Thyroid gland (tissue), 4 donors: ENCODE results near the gene SLC4A8. TPM values are rescaled to one million over a fixed set of nuclear protein-coding genes. Genes with fewer than 3 reads are reported as not detected.
"Not testable (repeated sequence)": the region's sequence is repeated elsewhere in the genome, so short reads cannot be mapped to it uniquely, and the experiment has no call there.

Experiments used
- DNase-seq, 2 donors: peaks; one replicate each; pipeline ENCODE4 v3.0.0-alpha.2; 2019
- H3K27ac ChIP-seq, 3 donors: fragments of 200-600 bp; sonication (generic); 1 replicate in 2 of 3; 2 replicates in 1 of 3; pipeline ENCODE4 v1.5.1; 2016 to 2019; ENCODE audit warnings: mild to moderate bottlenecking in 1 of 3, moderate library complexity in 1 of 3
- H3K27me3 ChIP-seq: fragments of 200-600 bp; sonication (generic); one replicate; pipeline ENCODE4 v1.5.1; 2019
- H3K36me3 ChIP-seq, 2 donors: fragments of 200-600 bp; sonication (generic); one replicate each; pipeline ENCODE4 v1.5.1; 2016 to 2019
- H3K4me1 ChIP-seq, 2 donors: fragments of 200-600 bp; sonication (generic); one replicate each; pipeline ENCODE4 v1.5.1; 2017 to 2019
- H3K4me3 ChIP-seq, 3 donors: fragments of 200-600 bp; sonication (generic); replicated peaks in 1 of 3; 1 replicate in 2 of 3; 2 replicates in 1 of 3; pipeline ENCODE4 v1.5.1; 2016; ENCODE audit warnings: mild to moderate bottlenecking in 1 of 3
- H3K9me3 ChIP-seq: fragments of 200-600 bp; sonication (generic); one replicate; pipeline ENCODE4 v1.5.1; 2017
- POLR2A ChIP-seq, 2 donors: fragments of 450-650 bp; IDR thresholded peaks; one replicate each; pipeline ENCODE4 v1.6.1; 2017; ENCODE audit warnings: antibody characterized with exemption in 2 of 2, mild to moderate bottlenecking in 2 of 2, moderate library complexity in 1 of 2
- WGBS, 2 donors: methylation state at CpG; one replicate each; pipeline ENCODE4 v1.1.5; 2017; 5-methylcytosine and 5-hydroxymethylcytosine counted together
- intact Hi-C: fragments of 100-400 bp; cut with DNase I; formaldehyde crosslinking; loops from one replicate; pipeline ENCODE4 v1.15.1; 2023
- total RNA-seq, 4 donors: library from RNA; depleted of rRNA; stranded (reverse); fragments of >200 nt; gene quantifications; one replicate each; pipeline ENCODE4 v1.2.3, GENCODE V29; 2016
- TF ChIP-seq, protein P1 (sequence below), 6 experiments: fragments of 200-600 bp in 3 of 6; fragments of 450-650 bp in 3 of 6; sonication (generic) in 3 of 6; IDR thresholded peaks; one replicate each; pipeline ENCODE4 v1.5.1; 2016 to 2019; ENCODE audit warnings: antibody characterized with exemption in 6 of 6, mild to moderate bottlenecking in 2 of 6, inconsistent platforms in 1 of 6, moderate library complexity in 1 of 6

SLC4A8 gene
- total RNA-seq, 4 donors from 2014 or later: 0.33 to 1.5 (median 0.62) TPM

DNA sequence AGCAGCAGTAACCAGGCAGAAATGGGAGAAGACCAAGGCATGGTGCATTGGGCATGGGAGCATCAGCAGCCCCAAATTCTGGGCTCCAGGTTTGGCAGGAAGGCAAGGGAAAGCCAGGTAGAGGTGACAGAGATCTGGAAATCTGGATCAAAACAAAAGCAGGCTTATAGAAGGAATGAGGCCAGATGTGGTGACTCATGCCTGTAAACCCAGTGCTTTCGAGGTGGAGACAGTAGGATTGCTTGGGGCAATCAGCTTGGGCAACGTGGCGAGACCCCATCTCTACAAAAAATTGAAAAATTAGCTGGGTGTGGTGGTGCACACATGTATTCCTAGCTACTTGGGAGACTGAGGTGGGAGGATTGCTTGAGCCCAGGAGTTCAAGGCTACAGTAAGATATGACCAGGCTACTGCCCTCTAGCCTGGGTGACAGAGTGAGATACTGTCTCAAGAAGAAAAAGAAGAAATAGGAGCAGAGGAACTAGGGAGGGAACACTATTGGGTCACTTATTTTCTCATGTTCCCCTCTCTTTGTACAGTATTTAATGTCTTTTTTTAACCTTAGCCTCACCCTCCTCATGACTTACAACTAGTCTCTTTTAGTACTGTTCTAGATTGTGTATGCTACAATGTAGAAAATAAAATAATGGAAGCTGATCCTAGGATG, 25.1 kb downstream of the SLC4A8 start:
- H3K4me1 ChIP-seq: no peaks in the 10 kb centered on the region
- H3K36me3 ChIP-seq: no peaks in the 10 kb centered on the region
- no peaks in the 10 kb centered on the region for H3K27me3 ChIP-seq
- intact Hi-C loops: no loop called here
- no peak for TF ChIP-seq POLR2A (IDR thresholded peaks at IDR 0.05)
- TF ChIP-seq, protein P1, sequence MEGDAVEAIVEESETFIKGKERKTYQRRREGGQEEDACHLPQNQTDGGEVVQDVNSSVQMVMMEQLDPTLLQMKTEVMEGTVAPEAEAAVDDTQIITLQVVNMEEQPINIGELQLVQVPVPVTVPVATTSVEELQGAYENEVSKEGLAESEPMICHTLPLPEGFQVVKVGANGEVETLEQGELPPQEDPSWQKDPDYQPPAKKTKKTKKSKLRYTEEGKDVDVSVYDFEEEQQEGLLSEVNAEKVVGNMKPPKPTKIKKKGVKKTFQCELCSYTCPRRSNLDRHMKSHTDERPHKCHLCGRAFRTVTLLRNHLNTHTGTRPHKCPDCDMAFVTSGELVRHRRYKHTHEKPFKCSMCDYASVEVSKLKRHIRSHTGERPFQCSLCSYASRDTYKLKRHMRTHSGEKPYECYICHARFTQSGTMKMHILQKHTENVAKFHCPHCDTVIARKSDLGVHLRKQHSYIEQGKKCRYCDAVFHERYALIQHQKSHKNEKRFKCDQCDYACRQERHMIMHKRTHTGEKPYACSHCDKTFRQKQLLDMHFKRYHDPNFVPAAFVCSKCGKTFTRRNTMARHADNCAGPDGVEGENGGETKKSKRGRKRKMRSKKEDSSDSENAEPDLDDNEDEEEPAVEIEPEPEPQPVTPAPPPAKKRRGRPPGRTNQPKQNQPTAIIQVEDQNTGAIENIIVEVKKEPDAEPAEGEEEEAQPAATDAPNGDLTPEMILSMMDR (IDR thresholded peaks at IDR 0.05): no peak
- no peak overlapping the region for H3K4me3 ChIP-seq
- DNase-seq: no peak
- 93 to 95% methylated on average over 3 of the region's 3 CpGs for WGBS, 2 donors
- no peaks in the 10 kb centered on the region for H3K9me3 ChIP-seq
- no peak overlapping the region for H3K27ac ChIP-seq

GRCh38 chr12:51450333-51450732, 25.7 kb downstream of the SLC4A8 start:
- 57 to 69% methylated on average over 1 of the region's 1 CpG for WGBS, 2 donors
- H3K27ac ChIP-seq: no peak overlapping the region
- no peaks in the 10 kb centered on the region for H3K4me1 ChIP-seq
- DNase-seq: no peak
- no peak overlapping the region for H3K4me3 ChIP-seq
- no peaks in the 10 kb centered on the region for H3K9me3 ChIP-seq
- TF ChIP-seq POLR2A (IDR thresholded peaks at IDR 0.05): no peak
- TF ChIP-seq, protein P1 (IDR thresholded peaks at IDR 0.05): no peak
- H3K27me3 ChIP-seq: no peaks in the 10 kb centered on the region
- intact Hi-C loops: no loop called here
- no peaks in the 10 kb centered on the region for H3K36me3 ChIP-seq

DNA sequence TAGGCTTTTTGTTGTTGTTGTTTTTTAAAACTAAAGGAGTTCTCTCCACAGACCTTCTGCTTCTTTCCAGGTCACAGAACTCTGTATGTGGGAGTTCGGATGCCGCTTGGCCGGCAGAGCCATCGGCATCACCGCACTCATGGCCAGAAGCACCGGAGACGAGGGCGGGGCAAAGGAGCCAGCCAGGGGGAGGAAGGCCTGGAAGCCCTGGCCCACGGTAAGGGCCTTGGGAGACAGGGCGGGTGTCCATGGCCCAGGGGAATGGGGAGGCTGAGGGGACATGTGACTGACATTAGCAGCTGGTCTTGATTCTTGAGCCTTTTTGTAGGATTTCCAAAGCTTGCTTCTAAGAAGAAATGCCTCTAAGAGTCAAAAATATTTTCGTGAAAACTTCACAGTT, 26.2 kb downstream of the SLC4A8 start:
- Histone ChIP-seq H3K4me3 (no peak overlapping the region), H3K27me3 (no peaks in the 10 kb centered on the region), H3K9me3 (no peaks in the 10 kb centered on the region), H3K27ac (no peak overlapping the region), H3K4me1 (no peaks in the 10 kb centered on the region), H3K36me3 (no peaks in the 10 kb centered on the region)
- WGBS, 2 donors: 77 to 84% methylated on average over 11 of the region's 11 CpGs
- intact Hi-C loops: no loop called here
- peak; percentile 4 to 5 for DNase-seq
- TF ChIP-seq POLR2A (IDR thresholded peaks at IDR 0.05): no peak
- TF ChIP-seq, protein P1 (IDR thresholded peaks at IDR 0.05): no peak

GRCh38 chr12:51454016-51454415, 29.4 kb downstream of the SLC4A8 start:
- H3K27me3 ChIP-seq, DNase-seq, H3K4me1 ChIP-seq, H3K9me3 ChIP-seq, H3K36me3 ChIP-seq, H3K27ac ChIP-seq, intact Hi-C loops, H3K4me3 ChIP-seq: not testable (repeated sequence)
- 66 to 84% methylated on average over 7 of the region's 7 CpGs for WGBS, 2 donors

DNA sequence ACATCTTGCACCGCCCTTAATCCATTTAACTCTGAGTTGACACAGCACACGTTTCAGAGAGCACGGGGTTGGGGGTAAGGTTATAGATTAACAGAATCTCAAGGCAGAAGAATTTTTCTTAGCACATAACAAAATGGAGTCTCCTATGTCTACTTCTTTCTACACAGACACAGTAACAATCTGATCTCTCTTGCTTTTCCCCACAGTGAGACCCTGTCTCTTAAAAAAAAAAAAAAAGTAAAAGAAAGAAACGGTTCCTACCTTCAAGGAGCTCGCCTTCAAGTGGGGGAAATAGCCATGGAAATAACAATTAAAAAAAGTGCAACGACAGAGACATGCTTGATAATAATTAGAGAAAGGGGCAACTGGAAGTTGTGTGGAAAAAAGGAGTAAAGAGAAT, 30.4 kb downstream of the SLC4A8 start:
- H3K4me3 ChIP-seq, H3K36me3 ChIP-seq, H3K27me3 ChIP-seq, DNase-seq, intact Hi-C loops, H3K4me1 ChIP-seq, H3K27ac ChIP-seq, H3K9me3 ChIP-seq: not testable (repeated sequence)
- 31 to 34% methylated on average over 6 of the region's 6 CpGs for WGBS, 2 donors

DNA sequence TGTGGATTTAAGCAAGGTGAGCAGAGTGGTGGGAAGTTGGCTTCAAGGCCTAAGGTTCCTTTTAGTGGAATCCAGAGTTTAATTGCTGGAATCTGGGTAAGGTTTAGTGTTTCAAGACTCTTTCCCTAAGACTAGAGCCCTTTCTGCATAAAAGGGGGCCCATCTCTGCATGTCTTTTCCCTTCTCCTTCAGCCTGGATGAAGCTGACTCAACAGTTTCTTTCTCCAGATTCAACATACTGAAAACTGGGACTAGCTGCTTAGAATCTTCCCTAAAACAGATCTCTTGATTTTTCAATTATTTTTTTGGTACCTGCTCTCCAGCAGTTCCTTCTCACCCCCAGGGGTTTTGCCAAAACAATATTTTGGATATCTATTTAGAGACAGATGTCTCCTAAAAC, 34.0 kb downstream of the SLC4A8 start:
- Histone ChIP-seq H3K9me3 (no peaks in the 10 kb centered on the region), H3K4me3 (no peak overlapping the region), H3K27me3 (no peaks in the 10 kb centered on the region), H3K27ac (no peak overlapping the region), H3K4me1 (no peaks in the 10 kb centered on the region), H3K36me3 (no peaks in the 10 kb centered on the region)
- intact Hi-C loops: no loop called here
- DNase-seq: no peak
- TF ChIP-seq POLR2A (IDR thresholded peaks at IDR 0.05): no peak
- TF ChIP-seq, protein P1 (IDR thresholded peaks at IDR 0.05): no peak
